CMK (cell line): ENCODE data around the gene KLF12.

Experiments
- DNase-seq: peaks from one replicate; pipeline ENCODE4 v3.0.0-alpha.2; 2010; ENCODE audit warnings: low read depth

Gene KLF12

DNA sequence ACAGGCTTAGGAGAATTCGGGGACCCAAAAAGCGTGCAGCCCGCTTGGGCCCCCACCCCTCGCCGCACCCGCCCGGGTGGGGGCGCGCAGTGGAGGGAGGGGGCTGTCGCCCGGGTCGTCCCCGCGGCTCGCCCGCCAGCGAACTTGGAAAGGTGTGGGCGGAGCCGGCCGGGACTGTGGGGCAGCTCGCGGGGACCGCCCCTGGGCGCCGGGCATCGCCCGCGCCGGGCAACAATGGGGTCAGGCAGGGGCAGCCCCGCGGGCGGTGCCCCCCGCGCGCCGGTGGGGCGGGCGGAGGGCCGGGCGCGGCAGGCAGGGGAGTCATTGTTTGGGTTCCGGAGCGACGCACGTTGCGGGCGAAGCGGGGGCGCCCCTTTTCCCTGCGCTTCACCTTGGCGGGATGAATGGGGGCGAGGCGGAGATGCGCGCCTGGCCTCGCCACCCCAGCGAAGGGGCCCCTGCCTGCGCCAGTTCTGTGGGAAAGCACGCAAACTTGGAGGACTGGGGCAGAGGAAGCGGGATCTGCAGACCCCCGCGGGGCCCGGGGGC lies 647 bp upstream of the KLF12 start:
- DNase-seq: no peak

DNA sequence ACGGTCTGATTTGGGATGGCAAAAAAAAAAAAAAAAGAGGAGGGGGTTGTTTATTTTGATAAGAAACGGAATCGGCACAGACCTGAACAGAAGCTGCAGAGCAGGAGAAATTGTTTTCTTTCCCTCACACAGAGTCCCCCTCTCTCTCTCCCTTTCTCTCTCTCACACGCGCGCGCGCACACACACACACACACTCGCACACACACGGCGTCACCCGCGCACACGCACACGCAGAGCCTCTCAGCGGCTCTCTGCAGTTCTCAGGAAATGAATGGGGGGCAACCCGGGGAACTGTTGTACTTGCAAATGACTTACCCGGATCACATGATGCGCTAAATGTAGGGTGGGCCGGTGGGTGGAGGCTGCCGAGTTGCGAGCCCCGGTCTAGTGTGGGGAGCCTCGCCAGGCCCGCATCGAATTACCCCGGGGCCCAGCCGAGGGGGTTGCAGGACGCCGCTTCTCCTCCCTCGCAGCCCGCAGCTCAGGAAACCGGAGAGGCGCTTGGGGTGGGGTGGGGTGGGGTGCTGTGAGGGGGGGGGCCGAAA lies 475 bp downstream of the KLF12 start:
- DNase-seq: no peak

- no peak for DNase-seq
Measured at GRCh38 chr13:74132776-74133656, 1.2 kb downstream of the KLF12 start.

DNA sequence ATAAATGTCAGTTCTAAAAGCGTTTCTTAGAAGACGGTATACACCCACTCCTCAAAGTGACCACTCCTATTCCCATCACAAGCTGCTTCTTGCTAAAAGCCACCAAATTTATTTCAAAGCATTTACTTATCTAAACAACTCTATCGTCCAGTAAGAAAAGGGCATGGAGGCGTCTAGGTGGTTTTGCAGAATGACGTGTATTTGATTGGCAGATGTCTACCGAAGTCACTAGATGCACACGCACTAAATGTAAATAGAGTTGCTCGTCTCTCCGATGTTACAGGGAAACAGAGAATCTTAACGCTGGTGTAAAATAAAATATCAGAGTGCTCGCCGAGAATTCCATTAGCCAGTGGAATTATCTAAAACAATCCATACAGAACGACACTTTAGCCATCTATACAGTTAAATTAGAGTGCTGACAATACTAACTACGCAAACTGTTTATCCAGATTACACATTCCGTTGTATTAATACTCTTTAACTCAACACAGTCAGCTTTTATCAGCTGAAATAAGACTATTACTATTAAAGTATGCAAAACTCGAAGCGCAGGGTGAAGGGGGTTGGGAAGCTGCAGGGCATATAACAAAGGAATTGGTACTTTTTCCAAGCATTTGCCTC lies 1.9 kb downstream of the KLF12 start:
- no peak for DNase-seq

DNA sequence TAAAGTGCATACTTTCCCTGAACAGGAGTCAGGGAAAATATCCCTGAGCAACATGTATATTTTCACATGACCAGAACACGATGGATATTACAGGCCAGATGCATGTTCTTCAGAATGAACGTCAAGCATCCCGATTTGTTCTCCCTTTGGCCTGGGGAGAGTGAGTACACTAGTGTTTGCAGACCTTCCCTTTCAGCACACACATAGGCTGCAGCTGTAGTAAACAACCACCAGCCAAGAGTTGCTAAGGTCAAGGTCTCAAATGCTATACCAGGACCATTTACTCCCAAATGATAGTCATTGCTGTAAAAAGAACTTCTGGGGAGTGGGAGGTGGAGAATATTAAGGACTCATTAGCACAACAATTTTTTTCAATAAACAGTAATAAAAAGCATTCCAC lies 3.0 kb downstream of the KLF12 start:
- no peak for DNase-seq

DNA sequence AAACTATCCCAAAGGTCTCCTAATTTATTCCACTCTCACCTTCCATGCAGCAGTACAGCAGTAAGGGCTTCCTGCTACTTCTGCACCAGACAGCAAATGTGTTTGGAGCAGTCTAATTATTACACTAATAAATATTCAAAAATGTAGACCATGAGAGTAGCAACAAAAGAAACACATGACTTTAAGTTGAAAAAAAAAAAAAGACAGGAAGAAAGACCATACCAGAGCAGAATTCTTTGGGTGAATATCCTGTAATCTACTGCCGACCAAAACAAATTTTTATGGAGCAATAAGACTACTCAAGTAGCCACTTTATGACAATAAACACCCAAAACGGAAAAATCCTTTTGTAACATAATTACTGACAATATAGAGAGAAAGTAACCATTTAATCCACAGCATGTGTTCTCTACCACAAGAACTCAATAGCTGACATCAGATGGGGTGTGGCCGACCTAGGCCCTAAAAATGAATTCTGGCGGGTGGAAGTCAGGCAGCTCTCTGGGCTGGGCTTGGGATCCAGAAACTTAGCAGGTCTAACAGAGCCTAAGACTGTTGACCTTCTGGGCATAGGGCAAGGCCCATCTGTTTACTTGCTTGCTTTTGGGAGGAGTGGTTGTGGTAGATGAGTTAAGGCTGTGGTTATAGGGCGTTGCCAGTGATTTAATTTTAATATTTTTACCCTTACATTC lies 4.6 kb downstream of the KLF12 start:
- DNase-seq: peak; percentile 68

- DNase-seq: no peak
Measured at GRCh38 chr13:74128156-74128767, 5.9 kb downstream of the KLF12 start.

- DNase-seq: no peak
Measured at GRCh38 chr13:74118328-74118727, 15.9 kb downstream of the KLF12 start.

- DNase-seq: no peak
Measured at GRCh38 chr13:74117207-74117705, 16.9 kb downstream of the KLF12 start.

GRCh38 chr13:74115133-74115532 lies 19.1 kb downstream of the KLF12 start:
- DNase-seq: no peak

- no peak for DNase-seq
Measured at GRCh38 chr13:74114641-74115040, 19.6 kb downstream of the KLF12 start.

DNA sequence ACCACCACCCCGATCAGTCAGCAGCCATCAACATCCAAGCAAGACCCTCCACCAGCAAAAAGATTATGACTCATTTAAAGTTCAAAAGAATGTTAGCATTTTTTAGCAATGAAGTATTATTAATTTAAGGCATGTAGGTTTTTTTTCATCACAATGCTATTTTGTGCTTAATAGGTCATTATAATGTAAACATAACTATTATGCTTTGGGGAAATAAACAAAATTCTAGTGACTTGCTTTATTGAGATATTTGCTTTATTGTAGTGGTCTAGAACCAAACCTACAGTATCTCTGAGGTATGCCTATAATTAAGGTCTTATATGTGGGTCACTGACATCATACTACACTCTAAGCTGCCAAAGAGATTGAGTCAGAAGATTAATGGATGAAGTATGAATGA lies 20.0 kb downstream of the KLF12 start:
- no peak for DNase-seq

DNA sequence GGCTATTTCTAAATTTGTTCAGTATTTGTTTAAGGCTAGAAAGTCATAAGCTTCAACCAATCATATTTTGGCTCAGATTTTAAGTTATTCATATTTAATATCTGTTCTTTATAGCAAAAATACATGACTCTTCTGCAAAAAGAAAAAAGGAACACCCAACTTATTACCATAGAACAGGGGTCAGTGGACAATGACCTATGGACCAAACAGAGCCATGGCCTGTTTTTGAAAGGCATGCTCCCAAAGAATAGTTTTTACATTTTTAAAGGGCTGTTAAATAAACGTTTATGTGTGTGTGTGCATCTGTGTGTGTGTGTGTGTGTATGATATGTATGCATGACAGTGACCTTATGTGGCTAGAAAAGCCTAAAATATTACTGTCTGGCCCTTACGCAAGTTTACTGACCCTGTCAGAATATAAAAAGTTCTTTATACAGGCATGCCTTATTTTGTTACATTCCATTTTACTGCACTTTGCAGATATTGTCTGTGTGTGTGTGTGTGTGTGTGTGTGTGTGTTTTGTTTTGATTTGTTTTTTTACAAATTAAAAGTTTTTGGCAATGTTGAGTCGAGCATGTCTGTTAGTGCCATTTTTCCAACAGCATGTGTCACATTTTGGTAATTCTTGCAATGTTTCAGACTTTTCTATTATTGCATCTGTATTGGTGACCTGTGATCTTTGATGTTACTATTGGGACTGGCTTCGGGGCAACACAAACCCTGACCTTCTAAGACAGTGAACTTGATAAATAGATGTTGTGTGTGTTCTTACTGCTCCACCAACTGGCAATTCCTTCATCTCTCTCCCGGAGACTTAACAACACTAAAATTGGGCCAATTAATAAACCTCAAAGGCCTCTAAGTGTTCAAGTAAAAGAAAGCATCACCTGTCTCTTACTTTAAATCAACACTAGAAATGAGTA lies 22.0 kb downstream of the KLF12 start:
- no peak for DNase-seq

DNA sequence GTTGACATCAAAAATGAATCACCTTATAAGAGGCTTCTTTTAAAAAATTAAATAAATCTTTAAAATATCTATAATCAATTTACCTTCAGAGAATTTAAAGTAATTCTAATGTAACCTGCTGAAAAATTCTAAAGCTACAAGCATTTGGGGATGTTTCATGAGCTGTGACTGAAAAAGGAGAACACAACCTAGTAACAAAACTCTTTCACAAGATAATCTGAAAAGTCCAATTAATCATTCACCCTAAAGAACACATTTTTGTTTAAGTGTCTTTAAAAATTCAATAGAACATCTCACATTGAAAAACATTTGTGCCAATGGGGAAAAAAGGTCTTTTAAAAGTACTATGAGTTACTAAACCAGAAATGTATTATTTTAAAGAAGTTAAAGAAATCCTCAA lies 22.8 kb downstream of the KLF12 start:
- DNase-seq: no peak

DNA sequence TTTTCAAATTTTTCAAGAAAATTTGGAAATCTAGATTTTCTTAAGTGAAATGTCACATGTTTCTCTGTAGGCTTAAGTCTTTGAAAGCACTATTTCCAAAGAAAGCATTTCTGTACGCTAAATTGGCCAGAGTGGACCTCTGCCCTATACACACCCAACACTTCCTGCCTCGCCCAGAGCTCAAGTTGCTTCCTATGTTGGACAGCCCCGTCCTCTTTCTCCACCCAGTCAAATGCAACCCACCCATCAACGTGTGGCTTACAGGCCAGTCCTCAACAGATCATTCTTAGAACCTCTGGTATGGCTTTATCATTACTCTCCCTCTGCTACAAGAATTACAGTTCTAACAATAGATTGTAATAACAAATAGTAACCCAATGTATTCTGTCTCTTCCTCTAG lies 24.2 kb downstream of the KLF12 start:
- no peak for DNase-seq

DNA sequence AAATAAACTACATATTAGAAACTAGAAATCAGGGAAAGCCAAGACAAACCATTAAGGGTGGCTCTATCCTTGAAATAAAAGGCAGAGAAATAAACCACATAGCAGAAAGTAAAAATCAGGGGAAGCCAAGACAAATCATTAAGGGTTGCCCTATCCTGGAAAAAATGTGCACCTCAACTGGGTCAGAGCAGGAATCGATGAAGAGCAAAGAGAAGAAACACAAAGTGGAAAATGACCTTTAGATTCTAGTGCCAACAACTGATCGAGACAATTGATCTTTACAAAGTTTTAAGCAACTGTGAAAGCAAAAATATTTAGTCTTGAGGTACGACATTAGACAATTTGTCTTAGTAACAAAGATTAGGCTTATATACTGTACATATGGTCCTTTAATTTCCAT lies 26.6 kb downstream of the KLF12 start:
- DNase-seq: no peak

GRCh38 chr13:74105871-74106270 lies 28.3 kb downstream of the KLF12 start:
- no peak for DNase-seq

DNA sequence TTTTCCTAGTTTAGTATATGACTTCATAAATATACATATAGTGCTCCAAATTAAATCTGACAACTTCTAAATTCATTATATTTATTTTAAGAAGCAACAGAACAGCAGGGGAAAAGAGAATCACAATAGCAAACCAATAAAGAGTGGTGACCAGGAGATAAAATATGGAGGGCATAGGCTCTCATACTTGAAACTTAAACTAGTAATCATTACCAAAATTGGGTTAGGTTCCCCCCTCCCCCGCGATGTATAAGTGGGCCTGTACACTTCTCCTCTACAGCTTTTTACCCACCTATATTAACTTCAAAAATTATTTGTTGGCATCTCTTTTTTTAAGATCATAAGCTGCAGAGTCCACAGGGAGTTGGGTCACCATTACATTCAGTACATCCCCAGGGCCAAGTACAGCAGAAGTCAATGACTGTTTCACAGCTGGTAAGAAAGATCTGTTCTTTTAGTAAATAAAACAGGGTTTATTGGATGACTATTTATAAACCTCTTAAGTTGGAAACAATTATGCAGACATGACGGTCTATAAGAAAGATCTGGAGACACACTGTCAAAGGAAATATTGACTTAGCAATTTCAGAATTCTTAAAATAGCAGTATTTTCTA lies 29.4 kb downstream of the KLF12 start:
- DNase-seq: no peak

DNA sequence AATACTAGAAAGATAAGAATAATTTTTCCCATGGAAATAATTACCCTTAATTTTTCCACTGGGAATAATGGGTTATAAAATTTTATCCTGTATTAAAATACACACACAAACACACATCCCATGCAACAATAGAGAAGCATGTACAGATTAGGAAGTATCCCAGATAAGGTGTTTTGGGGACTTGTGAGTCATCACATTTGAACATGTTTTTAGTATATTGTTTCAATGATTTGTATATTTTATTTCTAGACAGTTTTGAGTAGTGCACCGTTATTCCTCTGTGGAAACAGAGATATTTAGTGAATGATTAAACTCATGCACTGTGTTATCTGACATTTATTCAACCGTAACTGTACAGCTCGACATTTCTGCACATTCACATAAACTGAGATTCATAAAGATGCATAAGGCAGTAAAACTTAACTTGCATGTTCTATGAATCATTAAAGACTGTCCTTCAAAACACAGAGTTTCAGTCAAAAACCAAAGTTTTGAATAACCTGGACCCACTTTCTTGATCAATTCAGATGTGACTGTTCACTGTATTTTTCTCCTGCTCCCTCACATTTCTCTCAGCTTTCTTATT lies 30.1 kb downstream of the KLF12 start:
- no peak for DNase-seq

DNA sequence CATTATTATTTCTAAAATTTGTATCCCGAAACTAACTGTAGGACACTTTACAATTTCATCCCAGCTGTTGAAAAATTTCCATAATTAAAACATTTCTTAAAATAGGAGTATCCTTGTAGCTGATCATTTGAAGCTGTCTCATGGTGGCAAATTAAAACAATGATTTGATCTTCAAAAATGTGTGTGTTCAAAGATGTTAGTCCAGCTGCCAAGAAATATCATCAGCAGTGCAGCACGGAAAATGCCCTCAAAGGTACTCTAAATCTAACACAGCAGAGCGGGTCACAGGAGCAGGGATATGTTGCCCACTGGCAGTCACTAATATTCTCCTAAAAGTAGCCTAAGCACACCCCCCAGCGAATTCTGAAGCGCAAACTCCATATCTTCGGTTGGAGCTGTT lies 31.0 kb downstream of the KLF12 start:
- DNase-seq: no peak
